Measurements from ENCODE around the gene SFTA2.
A peak's percentile ranks its signal among the peaks of the same experiment; 100 is the strongest.

SFTA2 gene

GRCh38 chr6:30888816-30889495, 43.0 kb downstream of the SFTA2 start:
- peak; percentile 5 for DNase-seq

DNA sequence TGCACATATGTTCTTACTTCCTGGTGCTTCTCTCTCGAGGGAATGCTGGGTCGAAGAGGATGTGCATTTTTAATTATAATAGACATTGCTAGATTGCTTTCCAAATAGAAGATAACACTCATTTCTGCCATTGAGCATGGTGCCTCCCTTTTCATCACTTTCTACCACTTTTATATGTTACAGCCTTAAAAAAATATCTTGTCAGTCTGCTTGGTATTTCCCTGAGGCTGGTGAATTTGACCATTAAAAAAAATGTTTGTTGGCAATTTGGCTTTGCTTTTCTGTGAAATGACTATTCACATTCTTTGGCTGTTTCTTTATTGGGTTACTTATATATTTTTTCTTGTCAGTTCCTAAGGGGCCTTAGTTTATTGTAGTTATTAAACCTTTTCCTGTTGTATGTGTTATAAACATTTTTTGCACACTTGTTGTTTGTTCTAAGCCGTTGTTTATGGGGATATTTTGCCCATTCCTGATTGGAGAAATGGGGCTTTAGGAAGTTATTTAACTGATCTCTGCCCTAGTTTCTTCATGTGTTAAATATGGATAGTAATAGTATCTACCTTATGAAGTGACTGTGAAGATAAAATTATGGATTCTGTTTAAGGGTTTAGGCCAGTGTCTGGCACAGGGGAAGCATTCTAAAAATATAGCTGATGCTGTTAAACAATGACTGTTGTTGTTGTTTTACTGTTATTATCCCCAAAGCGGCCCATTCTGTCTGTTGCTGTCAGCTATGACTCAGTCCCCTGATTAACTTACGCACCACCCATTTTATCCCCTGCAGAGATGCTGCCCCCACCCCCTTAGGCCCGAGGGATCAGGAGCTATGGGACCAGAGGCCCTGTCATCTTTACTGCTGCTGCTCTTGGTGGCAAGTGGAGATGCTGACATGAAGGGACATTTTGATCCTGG, 43.8 kb downstream of the SFTA2 start:
- peak; percentile 15 for DNase-seq

DNA sequence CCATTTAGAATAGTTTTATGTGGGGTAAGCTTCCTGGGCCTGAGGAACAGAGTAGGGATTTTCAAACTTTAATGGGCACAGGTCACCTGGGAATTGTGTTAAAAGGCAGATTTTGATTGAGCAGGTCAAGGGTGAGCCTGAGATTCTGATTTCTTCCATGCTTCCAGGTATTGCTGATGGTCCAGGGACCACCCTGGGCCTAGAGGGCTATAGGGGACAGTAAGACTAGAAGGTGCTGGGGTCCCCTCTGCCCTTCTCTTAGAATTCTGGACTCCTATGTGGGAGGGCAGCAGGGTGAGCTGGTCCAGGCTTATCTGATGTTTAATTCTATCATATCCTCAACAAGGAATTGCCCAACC, 45.1 kb downstream of the SFTA2 start:
- DNase-seq, result no peak

- peak; percentile 79 for DNase-seq
Observed at GRCh38 chr6:30885999-30886896, 45.7 kb downstream of the SFTA2 start.

DNA sequence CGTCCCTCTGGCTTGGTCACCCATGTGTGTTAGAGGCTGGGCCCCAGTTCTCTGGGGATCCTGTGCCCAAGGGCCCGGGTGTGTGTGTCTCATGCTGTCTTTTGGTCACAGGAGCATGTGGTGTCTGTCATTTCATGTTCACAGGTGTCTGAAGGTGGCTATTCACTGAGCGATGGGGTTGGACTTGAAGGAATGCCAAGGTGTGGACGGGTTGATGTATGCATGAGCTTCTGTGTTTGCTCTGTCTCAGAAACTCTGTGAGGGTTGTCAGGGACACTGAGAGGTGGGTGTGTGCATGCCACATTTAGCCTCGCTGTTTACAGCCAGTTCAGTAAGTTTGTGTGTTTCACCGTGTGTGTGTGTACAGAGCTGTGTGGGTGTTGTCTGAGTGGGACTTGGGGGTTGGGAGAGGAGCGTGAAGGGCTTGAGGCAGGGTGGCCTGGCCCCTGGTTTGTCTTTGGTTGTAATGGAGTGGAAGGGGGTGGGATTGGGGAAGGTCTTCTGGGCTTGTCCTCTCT, 46.4 kb downstream of the SFTA2 start:
- peak; percentile 47 for DNase-seq

DNA sequence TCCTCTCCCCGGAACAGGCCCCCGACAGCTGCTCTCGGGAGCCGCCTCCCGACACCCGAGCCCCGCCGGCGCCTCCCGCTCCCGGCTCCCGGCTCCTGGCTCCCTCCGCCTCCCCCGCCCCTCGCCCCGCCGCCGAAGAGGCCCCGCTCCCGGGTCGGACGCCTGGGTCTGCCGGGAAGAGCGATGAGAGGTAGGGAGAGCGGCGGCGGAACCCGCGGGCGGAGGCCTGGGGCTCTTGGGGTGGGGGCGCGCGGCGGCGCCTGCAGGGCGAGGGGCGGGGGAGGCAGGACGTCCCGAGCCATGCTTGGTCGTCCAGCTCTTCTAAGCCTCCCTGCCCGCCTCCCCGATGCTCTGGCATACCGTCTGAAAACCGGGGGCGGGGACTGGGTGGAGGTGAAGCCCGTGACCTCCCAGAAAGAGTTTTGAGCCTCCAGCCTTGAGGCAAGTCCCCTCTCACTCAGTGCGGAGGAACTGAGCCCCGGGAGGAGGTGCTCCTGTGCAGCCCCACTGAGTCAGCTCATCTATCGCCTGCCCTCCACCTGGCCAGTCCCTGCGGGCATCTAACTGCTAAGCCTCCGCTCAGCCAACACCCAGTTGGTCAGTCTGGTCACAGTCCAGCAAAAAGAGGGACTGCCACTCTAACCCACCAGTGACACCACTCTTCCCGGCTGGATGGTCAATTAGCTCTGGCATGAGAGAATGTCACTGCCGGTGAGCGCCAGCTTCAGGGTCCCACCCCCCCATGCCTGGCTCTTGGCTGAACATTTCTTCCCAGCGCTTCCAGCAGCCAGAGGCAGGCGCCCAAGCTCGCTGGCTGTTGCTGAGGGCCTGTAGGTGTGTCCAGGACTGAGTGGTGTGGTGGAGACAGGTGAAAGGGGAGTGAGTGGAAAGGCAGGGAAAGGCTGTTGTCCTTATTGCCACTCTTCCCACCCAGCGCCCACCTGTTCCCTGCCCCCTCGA, 47.2 kb downstream of the SFTA2 start:
- peak; percentile 73 for DNase-seq

- DNase-seq, result peak; percentile 86
Observed at GRCh38 chr6:30883685-30884520, 48.1 kb downstream of the SFTA2 start, which contains the start of gene DDR1. TSS of gene DDR1 (plus strand) at chr6:30884519. CDS start at chr6:30888730, 4,211 bp downstream.

DNA sequence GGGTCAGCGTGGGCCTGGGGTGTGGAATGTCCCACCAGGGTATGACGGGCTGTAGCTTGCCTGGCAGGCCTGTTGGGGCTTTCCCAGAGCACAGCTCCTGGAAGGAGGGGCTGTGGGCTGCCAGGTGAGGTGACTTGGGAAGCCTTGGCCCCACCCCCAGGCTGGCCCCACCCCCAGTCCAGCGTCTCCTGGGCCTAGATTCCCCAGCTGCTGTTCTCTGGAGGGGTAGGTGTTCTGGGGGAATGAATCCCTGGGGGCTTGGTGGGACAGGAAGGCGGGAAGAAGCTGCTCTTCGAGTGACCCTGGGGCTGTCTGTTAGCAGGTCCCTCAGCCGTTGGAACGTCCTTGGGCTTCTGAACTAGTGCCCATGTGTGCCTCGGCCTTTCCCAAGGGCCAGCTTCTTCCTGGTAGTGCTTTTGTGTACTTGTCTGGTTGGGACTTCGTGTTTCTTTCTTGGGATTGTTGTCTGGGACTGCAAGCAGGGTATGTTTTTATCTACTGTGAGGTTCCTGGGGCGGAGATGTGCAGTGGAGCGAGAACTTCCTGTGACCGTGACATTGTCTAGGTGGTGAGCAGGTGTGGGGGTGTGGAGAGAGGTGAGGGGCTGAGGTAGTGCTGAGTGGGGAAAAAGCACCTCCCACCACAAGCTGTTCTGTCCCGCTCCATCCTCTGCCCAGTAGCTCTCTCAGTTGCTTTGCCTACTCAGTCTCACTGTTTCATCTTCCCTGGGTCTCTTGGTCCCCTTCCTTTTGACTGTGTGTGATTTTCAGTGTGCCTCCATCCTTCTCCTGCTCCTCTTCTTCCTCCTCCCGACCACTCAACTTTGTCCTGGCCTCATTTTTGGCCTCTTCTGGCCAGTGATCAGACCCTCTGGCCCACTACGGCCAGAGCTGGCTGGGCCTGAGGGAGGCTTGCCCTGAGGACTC, 48.9 kb downstream of the SFTA2 start:
- DNase-seq, result no peak

DNA sequence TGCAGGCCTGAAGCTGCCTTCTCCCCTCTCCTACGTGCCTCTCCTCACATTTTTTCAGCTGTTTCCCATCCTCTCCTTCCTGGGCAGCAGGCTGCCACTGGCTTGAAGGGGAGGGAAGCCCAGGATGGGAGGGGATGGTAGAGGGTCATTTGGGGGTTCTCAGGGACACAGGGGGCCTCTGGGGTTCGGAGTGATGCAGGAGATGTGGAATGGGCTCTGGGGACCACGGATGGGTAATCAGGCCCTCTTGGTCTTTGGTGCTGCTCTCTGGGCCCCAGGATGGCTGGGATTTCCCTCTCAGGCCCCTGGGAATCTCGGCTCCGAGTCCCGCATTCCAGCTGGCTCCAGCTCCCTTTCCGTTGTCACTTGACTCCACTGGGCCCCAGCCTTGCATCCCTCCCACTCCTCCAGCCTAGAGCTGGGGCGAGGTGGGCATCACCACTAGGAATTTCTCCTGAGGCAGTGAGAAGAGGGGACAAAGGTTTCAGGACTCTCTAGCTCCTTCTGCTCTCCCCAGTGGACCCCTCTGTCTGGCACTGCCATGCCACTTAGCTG, 49.7 kb downstream of the SFTA2 start:
- no peak for DNase-seq

GRCh38 chr6:30881392-30882203, 50.4 kb downstream of the SFTA2 start:
- no peak for DNase-seq

All from 8988T (cell line).